Peyer's patch (tissue), 4 donors: ENCODE results near the gene PHRF1. TPM values are rescaled to one million over a fixed set of nuclear protein-coding genes. Genes with fewer than 3 reads are reported as not detected.

Experiments
- DNase-seq, 3 donors: peaks; one replicate each; pipeline ENCODE4 v3.0.0-alpha.2; 2017 to 2019
- H3K27ac ChIP-seq, 4 donors: fragments of 200-600 bp; sonication (generic); one replicate each; pipeline ENCODE4 v1.5.1; 2016 to 2019
- H3K27me3 ChIP-seq, 2 donors: fragments of 200-600 bp; sonication (generic); one replicate each; pipeline ENCODE4 v1.5.1; 2019
- H3K36me3 ChIP-seq, 3 donors: fragments of 200-600 bp; sonication (generic); one replicate each; pipeline ENCODE4 v1.5.1; 2016 to 2019
- H3K4me1 ChIP-seq, 4 donors: fragments of 200-600 bp; sonication (generic); one replicate each; pipeline ENCODE4 v1.5.1; 2016 to 2019
- H3K4me3 ChIP-seq, 4 donors: fragments of 200-600 bp; sonication (generic); 1 replicate in 3 of 4; 2 replicates in 1 of 4; pipeline ENCODE4 v1.5.1; 2016 to 2019; ENCODE audit warnings: mild to moderate bottlenecking in 1 of 4
- H3K9me3 ChIP-seq, 4 donors: fragments of 200-600 bp; sonication (generic); one replicate each; pipeline ENCODE4 v1.5.1; 2016 to 2019; ENCODE audit warnings: mild to moderate bottlenecking in 1 of 4
- POLR2A ChIP-seq, 2 donors: fragments of 450-650 bp; IDR thresholded peaks; one replicate each; pipeline ENCODE4 v1.5.1; 2017; ENCODE audit warnings: antibody characterized with exemption in 2 of 2, mild to moderate bottlenecking in 2 of 2, moderate library complexity in 2 of 2
- total RNA-seq, 4 donors: library from RNA; depleted of rRNA; stranded (reverse); fragments of >200 nt; gene quantifications; one replicate each; pipeline ENCODE4 v1.1.0, GENCODE V29; 2016
- TF ChIP-seq, protein P1 (sequence below), 6 experiments: fragments of 450-650 bp in 4 of 6; fragments of 200-600 bp in 2 of 6; sonication (generic) in 1 of 6; IDR thresholded peaks; one replicate each; pipeline ENCODE4 v1.5.1; 2017 to 2019; ENCODE audit warnings: antibody characterized with exemption in 6 of 6, mild to moderate bottlenecking in 3 of 6, moderate library complexity in 1 of 6

Gene PHRF1
- total RNA-seq, 4 donors from 2014 or later: 48.4 to 88.0 (median 57.8) TPM

DNA sequence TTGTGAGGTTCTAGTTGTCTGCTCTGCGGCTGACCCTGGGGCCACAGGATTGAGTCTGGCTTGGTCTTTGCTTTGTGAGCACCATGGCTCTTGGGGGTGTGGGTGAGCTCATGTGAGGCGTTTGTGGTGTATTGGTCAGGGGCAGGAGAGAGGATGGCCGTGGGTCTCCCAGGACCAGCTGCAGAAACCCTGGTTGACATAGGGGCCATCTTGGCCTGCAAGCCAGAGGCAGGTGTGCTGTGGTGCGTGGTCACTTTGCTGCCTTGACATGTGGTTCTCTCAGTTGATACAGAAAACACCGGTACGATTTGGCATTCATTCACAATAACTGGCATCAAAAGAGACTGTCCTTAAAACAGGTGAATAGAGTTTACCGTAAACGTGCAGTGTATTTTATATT is 11.3 kb downstream of the PHRF1 start:
- Histone ChIP-seq H3K27me3 (no peaks in the 10 kb centered on the region), H3K36me3 (peaks cover 0 to 83% (median 0%) of the 10 kb centered on the region in 3 donors), H3K4me1 (peaks cover 0 to 26% (median 0%) of the 10 kb centered on the region in 4 donors), H3K9me3 (no peaks in the 10 kb centered on the region), H3K4me3 (no peak overlapping the region), H3K27ac (peak overlapping the region; percentile 46 to 81 (median 55))
- no peak for DNase-seq
- no peak for TF ChIP-seq POLR2A (IDR thresholded peaks at IDR 0.05)
- TF ChIP-seq, protein P1, sequence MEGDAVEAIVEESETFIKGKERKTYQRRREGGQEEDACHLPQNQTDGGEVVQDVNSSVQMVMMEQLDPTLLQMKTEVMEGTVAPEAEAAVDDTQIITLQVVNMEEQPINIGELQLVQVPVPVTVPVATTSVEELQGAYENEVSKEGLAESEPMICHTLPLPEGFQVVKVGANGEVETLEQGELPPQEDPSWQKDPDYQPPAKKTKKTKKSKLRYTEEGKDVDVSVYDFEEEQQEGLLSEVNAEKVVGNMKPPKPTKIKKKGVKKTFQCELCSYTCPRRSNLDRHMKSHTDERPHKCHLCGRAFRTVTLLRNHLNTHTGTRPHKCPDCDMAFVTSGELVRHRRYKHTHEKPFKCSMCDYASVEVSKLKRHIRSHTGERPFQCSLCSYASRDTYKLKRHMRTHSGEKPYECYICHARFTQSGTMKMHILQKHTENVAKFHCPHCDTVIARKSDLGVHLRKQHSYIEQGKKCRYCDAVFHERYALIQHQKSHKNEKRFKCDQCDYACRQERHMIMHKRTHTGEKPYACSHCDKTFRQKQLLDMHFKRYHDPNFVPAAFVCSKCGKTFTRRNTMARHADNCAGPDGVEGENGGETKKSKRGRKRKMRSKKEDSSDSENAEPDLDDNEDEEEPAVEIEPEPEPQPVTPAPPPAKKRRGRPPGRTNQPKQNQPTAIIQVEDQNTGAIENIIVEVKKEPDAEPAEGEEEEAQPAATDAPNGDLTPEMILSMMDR (IDR thresholded peaks at IDR 0.05): no peak

DNA sequence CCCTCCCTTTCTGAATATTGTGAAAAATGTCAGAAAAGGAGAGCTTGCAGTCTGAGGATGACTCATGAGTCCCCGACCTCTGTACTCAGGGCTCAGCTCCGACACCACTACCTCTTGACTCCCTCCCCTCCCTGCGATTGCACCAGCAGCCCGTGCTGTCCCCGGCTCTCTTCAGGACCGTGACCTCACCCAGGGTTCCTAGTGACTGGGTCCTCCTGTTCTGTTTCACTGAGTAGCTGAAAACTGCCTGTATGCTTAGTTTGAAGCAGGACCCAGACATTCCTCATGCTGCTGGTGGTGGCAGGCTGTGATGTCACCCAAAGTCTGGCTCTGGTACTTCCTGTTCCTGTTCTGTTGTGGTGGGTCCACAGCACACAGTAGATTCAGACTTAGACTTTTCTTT is 11.7 kb downstream of the PHRF1 start:
- Histone ChIP-seq H3K36me3 (peaks cover 0 to 83% (median 0%) of the 10 kb centered on the region in 3 donors), H3K27ac (peak overlapping the region; percentile 46 to 81 (median 55)), H3K4me1 (peaks cover 0 to 24% (median 0%) of the 10 kb centered on the region in 4 donors), H3K9me3 (no peaks in the 10 kb centered on the region), H3K27me3 (no peaks in the 10 kb centered on the region), H3K4me3 (no peak overlapping the region)
- TF ChIP-seq, protein P1 (IDR thresholded peaks at IDR 0.05): no peak
- no peak for TF ChIP-seq POLR2A (IDR thresholded peaks at IDR 0.05)
- DNase-seq: peak; percentile 30 to 86 (median 81)

DNA sequence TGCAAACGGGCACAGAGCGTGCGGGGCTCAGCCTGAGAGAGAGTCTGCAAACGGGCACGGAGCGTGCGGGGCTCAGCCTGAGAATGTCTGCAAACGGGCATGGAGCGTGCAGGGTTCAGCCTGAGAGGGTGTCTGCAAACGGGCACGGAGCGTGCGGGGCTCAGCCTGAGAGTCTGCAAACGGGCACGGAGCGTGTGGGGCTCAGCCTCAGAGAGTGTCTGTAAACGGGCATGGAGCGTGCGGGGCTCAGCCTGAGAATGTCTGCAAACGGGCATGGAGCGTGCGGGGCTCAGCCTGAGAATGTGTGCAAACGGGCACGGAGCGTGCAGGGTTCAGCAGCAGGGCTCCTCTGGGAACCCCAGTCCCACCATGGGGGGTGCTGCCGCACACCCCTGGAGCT is 13.5 kb downstream of the PHRF1 start:
- Histone ChIP-seq H3K36me3 (peaks cover 0 to 84% (median 0%) of the 10 kb centered on the region in 3 donors), H3K4me3 (no peak overlapping the region), H3K9me3 (no peaks in the 10 kb centered on the region), H3K4me1 (peaks cover 0 to 21% (median 0%) of the 10 kb centered on the region in 4 donors), H3K27ac (no peak overlapping the region), H3K27me3 (no peaks in the 10 kb centered on the region)
- TF ChIP-seq, protein P1 (IDR thresholded peaks at IDR 0.05): no peak
- no peak for TF ChIP-seq POLR2A (IDR thresholded peaks at IDR 0.05)
- no peak for DNase-seq

DNA sequence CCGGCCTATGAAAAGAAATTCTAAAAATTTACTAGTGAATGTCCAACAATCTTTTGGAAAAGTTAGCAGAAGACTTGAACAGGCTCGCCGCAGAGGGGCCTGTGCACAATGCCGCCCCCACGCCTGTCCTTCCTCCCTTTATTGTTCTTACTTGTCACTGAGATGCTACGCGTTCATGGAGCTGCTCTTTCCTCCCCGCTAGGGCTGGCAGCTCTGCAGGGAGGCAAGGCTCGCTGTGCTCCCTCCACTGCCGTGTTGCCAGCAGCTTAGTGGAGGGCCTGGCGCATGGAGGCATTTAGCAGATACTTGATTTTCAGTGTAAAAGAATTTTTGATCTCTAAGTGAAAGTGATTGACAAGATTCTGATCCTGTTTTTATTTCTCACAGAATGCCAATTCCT is 14.7 kb downstream of the PHRF1 start:
- H3K36me3 ChIP-seq: peaks cover 0 to 96% (median 0%) of the 10 kb centered on the region in 3 donors
- H3K27ac ChIP-seq: no peak overlapping the region
- no peaks in the 10 kb centered on the region for H3K9me3 ChIP-seq
- no peaks in the 10 kb centered on the region for H3K27me3 ChIP-seq
- DNase-seq: no peak
- no peak for TF ChIP-seq POLR2A (IDR thresholded peaks at IDR 0.05)
- TF ChIP-seq, protein P1 (IDR thresholded peaks at IDR 0.05): no peak
- peaks cover 0 to 21% (median 0%) of the 10 kb centered on the region in 4 donors for H3K4me1 ChIP-seq
- H3K4me3 ChIP-seq: no peak overlapping the region

DNA sequence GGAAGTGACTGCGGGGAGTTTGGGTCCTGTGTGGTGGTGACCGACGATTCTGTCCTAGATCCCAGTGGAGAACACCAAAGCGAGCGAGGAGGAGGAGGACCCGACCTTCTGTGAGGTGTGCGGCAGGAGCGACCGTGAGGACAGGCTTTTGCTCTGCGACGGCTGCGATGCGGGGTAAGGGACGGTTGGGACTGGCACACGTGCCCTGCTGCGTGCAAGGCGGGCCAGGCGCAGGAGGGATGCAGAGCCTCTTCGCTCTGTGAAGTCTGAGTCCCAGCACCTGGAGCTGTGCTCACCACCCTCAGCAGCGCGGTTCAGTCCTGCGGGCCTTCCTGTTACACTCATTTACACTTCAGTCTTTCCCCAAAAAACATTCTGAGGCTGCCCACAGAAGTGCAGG is 16.2 kb downstream of the PHRF1 start:
- DNase-seq: no peak

More for the DNA sequence above, 16.2 kb downstream of the PHRF1 start:
- H3K4me1 ChIP-seq: peaks cover 0 to 13% (median 0%) of the 10 kb centered on the region in 4 donors
- no peak overlapping the region for H3K4me3 ChIP-seq
- peaks cover 0 to 97% (median 0%) of the 10 kb centered on the region in 3 donors for H3K36me3 ChIP-seq
- no peaks in the 10 kb centered on the region for H3K27me3 ChIP-seq
- no peak for TF ChIP-seq POLR2A (IDR thresholded peaks at IDR 0.05)
- TF ChIP-seq, protein P1 (IDR thresholded peaks at IDR 0.05): no peak
- no peak overlapping the region for H3K27ac ChIP-seq
- no peaks in the 10 kb centered on the region for H3K9me3 ChIP-seq
